A549 (cell line): Measurements from ENCODE around the gene SMIM38. TPM values are rescaled to one million over a fixed set of nuclear protein-coding genes. Genes with fewer than 3 reads are reported as not detected.

Experiments used
- ATAC-seq, 2 experiments: fragments of 200-7000 bp in 1 of 2; fragments of >200 bp in 1 of 2; cut with Nextera tagmentation in 1 of 2; cut with Tn5 transposase in 1 of 2; 3 replicates each; pipeline versions ENCODE4 v1.8.0 to v1.9.1; 2018 to 2020; ENCODE audit warnings: mild to moderate bottlenecking in 1 of 2, moderate library complexity in 1 of 2
- CTCF ChIA-PET: fragments of 300-600 bp; sonication (Branson Sonifier 250); formaldehyde crosslinking; extraction: SDS; loops from one replicate; lab custom pipeline; 2021; ENCODE audit warnings: antibody characterized with exemption, inconsistent platforms; lab: Yijun Ruan, JAX
- POLR2A ChIA-PET: fragments of 350-600 bp; formaldehyde crosslinking; extraction: SDS; loops from one replicate; lab custom pipeline; 2021; ENCODE audit warnings: antibody characterized with exemption, inconsistent platforms; lab: Yijun Ruan, JAX
- DNase-seq, 2 experiments: peaks; one replicate each; pipeline versions ENCODE4 v3.0.0 to v3.0.0-alpha.2; 2011 to 2016; ENCODE audit warnings: low read depth in 1 of 2, low spot score in 1 of 2
- FAIRE-seq: peaks from 2 replicates; lab custom pipeline; 2011; peaks lifted over from hg19 to GRCh38; lab: Jason Lieb, UNC
- H3K27ac ChIP-seq, 2 experiments: fragments of >200 bp; sonication (Bioruptor Twin); formaldehyde crosslinking; 3 replicates each; pipeline ENCODE4 v1.5.1; 2016 to 2017
- H3K4me1 ChIP-seq: fragments of >200 bp; sonication (Bioruptor Twin); formaldehyde crosslinking; 3 replicates; pipeline ENCODE4 v1.6.1; 2016
- H3K4me2 ChIP-seq: fragments of >200 bp; sonication (Bioruptor Twin); formaldehyde crosslinking; 3 replicates; pipeline ENCODE4 v1.6.1; 2016
- H3K4me3 ChIP-seq: fragments of >200 bp; sonication (Bioruptor Twin); formaldehyde crosslinking; 3 replicates; pipeline ENCODE4 v1.5.1; 2016
- H3K9me3 ChIP-seq: fragments of >200 bp; sonication (Bioruptor Twin); formaldehyde crosslinking; 3 replicates; pipeline ENCODE4 v1.6.1; 2016
- ATOH8 ChIP-seq: fragments of 250-450 bp; sonication (Bioruptor Pico); IDR thresholded peaks from 2 replicates; pipeline ENCODE4 v1.5.0; 2020; ENCODE audit warnings: low read depth, mild to moderate bottlenecking, moderate library complexity
- EHF ChIP-seq: fragments of 250-450 bp; sonication (Bioruptor Pico); IDR thresholded peaks from 2 replicates; pipeline ENCODE4 v1.5.0; 2020; ENCODE audit warnings: mild to moderate bottlenecking
- EP300 ChIP-seq, 2 experiments: fragments of >200 bp; sonication (Bioruptor Twin); formaldehyde crosslinking; IDR thresholded peaks; 2 replicates in 1 of 2; 3 replicates in 1 of 2; pipeline ENCODE4 v1.6.1; 2016 to 2017
- FOSL2 ChIP-seq, 2 experiments: fragments of 450-650 bp in 1 of 2; fragments of >200 bp in 1 of 2; sonication (Bioruptor Twin) in 1 of 2; formaldehyde crosslinking; IDR thresholded peaks; 2 replicates each; pipeline versions ENCODE4 v1.5.0 to v1.6.1; 2016 to 2020; ENCODE audit warnings: mild to moderate bottlenecking in 1 of 2, moderate library complexity in 1 of 2
- JUN ChIP-seq, 2 experiments: fragments of >200 bp; sonication (Bioruptor Twin); formaldehyde crosslinking; IDR thresholded peaks; 2 replicates in 1 of 2; 3 replicates in 1 of 2; pipeline ENCODE4 v1.6.1; 2016 to 2017
- MAX ChIP-seq: IDR thresholded peaks from 2 replicates; pipeline ENCODE4 v1.6.1; 2012
- MYC ChIP-seq: IDR thresholded peaks from 2 replicates; pipeline ENCODE4 v1.6.1; 2012; ENCODE audit warnings: mild to moderate bottlenecking, inconsistent platforms, low read length, improper control_type of control experiment, borderline replicate concordance
- RAD21 ChIP-seq, 2 experiments: fragments of >200 bp in 1 of 2; sonication (Bioruptor Twin) in 1 of 2; formaldehyde crosslinking in 1 of 2; IDR thresholded peaks in 1 of 2; conservative IDR thresholded peaks in 1 of 2; 2 replicates in 1 of 2; 3 replicates in 1 of 2; pipeline ENCODE4 v1.6.1; 2012 to 2018; ENCODE audit warnings: inconsistent platforms in 1 of 2
- RNF2 ChIP-seq: fragments of 200-600 bp; sonication (generic); IDR thresholded peaks from 2 replicates; pipeline ENCODE4 v1.6.1; 2016; ENCODE audit warnings: low read depth, mild to moderate bottlenecking, antibody characterized with exemption, moderate library complexity, borderline replicate concordance
- SMC3 ChIP-seq: fragments of >200 bp; sonication (Bioruptor Twin); formaldehyde crosslinking; IDR thresholded peaks from 3 replicates; pipeline ENCODE4 v1.6.1; 2018; ENCODE audit warnings: inconsistent platforms
- SREBF2 ChIP-seq: fragments of 450-650 bp; IDR thresholded peaks from 2 replicates; pipeline ENCODE4 v1.6.1; 2014; ENCODE audit warnings: mild to moderate bottlenecking, moderate library complexity
- TP53 ChIP-seq: fragments of 250-450 bp; sonication (Bioruptor Pico); IDR thresholded peaks from 2 replicates; pipeline ENCODE4 v1.5.0; 2021; ENCODE audit warnings: mild to moderate bottlenecking, moderate library complexity
- ZC3H11A ChIP-seq: fragments of 450-650 bp; IDR thresholded peaks from 2 replicates; pipeline ENCODE4 v1.6.1; 2014; ENCODE audit warnings: antibody characterized with exemption, mild to moderate bottlenecking
- WGBS: methylation state at CpG from one replicate; pipeline ENCODE4 v1.1.6; 2017; ENCODE audit errors: missing lambda C conversion rate; 5-methylcytosine and 5-hydroxymethylcytosine counted together
- polyA plus RNA-seq, 4 experiments: library from polyadenylated mRNA; depleted of rRNA in 3 of 4; stranded (reverse); fragments of >200 nt; fragmentation: RNase III in 1 of 4; extraction: RNeasy Plus Mini Kit Qiagen cat#74134 plus additional on column Dnase treatment in 1 of 4; gene quantifications; 2 replicates in 3 of 4; 3 replicates in 1 of 4; pipeline ENCODE4 v1.2.3, GENCODE V29; 2011 to 2017
- TF ChIP-seq, protein P1 (sequence below): IDR thresholded peaks from 2 replicates; pipeline ENCODE4 v1.6.1; 2012; ENCODE audit warnings: low read depth, borderline replicate concordance
- TF ChIP-seq, protein P2 (sequence below): fragments of >200 bp; sonication (Bioruptor Twin); formaldehyde crosslinking; IDR thresholded peaks from 3 replicates; pipeline ENCODE4 v1.5.1; 2016
- TF ChIP-seq, protein P3 (sequence below): IDR thresholded peaks from 2 replicates; pipeline ENCODE4 v1.6.1; 2012

SMIM38 gene
- polyA plus RNA-seq, 2 of the 4 experiments (the other 2 are of a cell fraction) = 0.05 to 0.08 TPM

GRCh38 chr11:69183613-69184012 is 27.9 kb downstream of the SMIM38 start:
- 84% methylated on average over 8 of the region's 8 CpGs for WGBS
- FAIRE-seq (no peak), DNase-seq (no peak), ATAC-seq (no peak)
- Histone ChIP-seq H3K9me3 (peaks cover 11% of the 10 kb centered on the region), H3K4me1 (no peaks in the 10 kb centered on the region), H3K27ac (no peak overlapping the region), H3K4me2 (no peak overlapping the region), H3K4me3 (no peak overlapping the region)
- ChIA-PET CTCF (interaction anchor here (1.0 to 1.2 kb wide), 2 partner anchors 10 to 52 kb away, joined by 3 read pairs; no protein-coding TSS in a partner anchor), POLR2A (no interaction called here)
- no peak for TF ChIP-seq MYC
- no peak for TF ChIP-seq MAX
- no peak for TF ChIP-seq TP53 (CRISPR knock-in tag)

DNA sequence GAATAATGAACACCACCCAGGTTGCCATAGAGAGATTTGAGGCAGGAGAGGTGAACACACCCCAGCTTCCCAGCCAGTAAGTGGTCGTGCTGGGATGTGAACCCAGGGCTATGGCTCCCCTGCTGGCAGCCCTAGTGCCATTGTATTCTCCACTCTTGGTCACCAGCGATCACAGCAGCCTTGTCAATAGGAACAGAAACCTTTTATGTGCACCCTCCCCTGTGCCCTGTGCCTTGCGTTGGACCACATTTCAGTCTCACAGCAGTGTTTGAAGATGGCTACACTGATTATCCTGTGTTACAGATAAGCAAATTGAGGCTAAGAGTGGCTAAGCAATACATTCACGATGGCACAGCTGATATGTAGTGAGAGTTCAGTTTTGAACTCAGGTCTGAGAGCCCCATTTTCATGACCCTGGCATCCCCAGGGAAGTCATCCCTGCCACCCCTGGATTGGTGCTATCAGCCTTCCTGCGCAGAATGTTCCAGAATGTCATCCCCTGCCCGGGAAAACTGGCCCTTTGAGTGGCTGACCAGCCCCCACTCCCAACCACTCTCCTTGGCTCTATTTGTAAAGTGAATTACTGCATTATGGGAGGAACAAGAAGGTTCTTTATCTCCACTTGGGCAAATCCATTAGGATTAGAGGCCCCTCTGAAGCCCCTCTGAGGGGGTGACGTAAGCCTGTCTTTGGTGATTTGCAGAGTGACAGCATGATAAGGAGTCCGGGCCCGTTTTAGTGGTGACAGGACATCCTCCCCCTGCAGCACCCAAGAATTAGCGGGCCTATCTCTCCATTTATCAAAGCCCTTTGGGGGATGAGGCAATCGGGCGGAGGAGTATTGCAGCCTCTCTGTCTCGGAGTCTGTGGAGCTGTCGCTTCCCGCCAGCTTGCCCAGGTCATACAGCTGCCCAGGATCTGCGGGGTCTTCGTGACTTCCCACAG is 30.9 kb downstream of the SMIM38 start:
- ChIA-PET POLR2A (no interaction called here), CTCF (no interaction called here)
- no peak overlapping the region for H3K4me2 ChIP-seq
- FAIRE-seq (no peak), DNase-seq (no peak), ATAC-seq (no peak)
- H3K4me1 ChIP-seq = no peaks in the 10 kb centered on the region
- TF ChIP-seq EP300 (IDR thresholded peaks at IDR 0.05) (no peak), RNF2 (no peak), EHF (CRISPR knock-in tag) (no peak), SREBF2 (no peak), JUN (IDR thresholded peaks at IDR 0.05) (no peak), SMC3 (no peak), RAD21 (conservative IDR thresholded peaks at IDR 0.05 in 1 of 2, IDR thresholded peaks at IDR 0.05 in 1 of 2) (no peak), ZC3H11A (no peak), MYC (no peak), FOSL2 (IDR thresholded peaks at IDR 0.05) (no peak), FOSL2 (CRISPR knock-in tag; IDR thresholded peaks at IDR 0.05) (no peak), ATOH8 (CRISPR knock-in tag) (no peak)
- TF ChIP-seq, protein P1, sequence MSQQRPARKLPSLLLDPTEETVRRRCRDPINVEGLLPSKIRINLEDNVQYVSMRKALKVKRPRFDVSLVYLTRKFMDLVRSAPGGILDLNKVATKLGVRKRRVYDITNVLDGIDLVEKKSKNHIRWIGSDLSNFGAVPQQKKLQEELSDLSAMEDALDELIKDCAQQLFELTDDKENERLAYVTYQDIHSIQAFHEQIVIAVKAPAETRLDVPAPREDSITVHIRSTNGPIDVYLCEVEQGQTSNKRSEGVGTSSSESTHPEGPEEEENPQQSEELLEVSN = no peak
- TF ChIP-seq, protein P2, sequence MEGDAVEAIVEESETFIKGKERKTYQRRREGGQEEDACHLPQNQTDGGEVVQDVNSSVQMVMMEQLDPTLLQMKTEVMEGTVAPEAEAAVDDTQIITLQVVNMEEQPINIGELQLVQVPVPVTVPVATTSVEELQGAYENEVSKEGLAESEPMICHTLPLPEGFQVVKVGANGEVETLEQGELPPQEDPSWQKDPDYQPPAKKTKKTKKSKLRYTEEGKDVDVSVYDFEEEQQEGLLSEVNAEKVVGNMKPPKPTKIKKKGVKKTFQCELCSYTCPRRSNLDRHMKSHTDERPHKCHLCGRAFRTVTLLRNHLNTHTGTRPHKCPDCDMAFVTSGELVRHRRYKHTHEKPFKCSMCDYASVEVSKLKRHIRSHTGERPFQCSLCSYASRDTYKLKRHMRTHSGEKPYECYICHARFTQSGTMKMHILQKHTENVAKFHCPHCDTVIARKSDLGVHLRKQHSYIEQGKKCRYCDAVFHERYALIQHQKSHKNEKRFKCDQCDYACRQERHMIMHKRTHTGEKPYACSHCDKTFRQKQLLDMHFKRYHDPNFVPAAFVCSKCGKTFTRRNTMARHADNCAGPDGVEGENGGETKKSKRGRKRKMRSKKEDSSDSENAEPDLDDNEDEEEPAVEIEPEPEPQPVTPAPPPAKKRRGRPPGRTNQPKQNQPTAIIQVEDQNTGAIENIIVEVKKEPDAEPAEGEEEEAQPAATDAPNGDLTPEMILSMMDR = no peak
- TF ChIP-seq, protein P3, sequence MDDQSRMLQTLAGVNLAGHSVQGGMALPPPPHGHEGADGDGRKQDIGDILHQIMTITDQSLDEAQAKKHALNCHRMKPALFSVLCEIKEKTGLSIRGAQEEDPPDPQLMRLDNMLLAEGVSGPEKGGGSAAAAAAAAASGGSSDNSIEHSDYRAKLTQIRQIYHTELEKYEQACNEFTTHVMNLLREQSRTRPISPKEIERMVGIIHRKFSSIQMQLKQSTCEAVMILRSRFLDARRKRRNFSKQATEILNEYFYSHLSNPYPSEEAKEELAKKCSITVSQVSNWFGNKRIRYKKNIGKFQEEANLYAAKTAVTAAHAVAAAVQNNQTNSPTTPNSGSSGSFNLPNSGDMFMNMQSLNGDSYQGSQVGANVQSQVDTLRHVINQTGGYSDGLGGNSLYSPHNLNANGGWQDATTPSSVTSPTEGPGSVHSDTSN = no peak
- no peak overlapping the region for H3K4me3 ChIP-seq
- H3K9me3 ChIP-seq = peaks cover 5% of the 10 kb centered on the region; the same call in 2 of the 3 replicates
- WGBS = 78% methylated on average over 17 of the region's 17 CpGs
- no peak overlapping the region for H3K27ac ChIP-seq
